ENCODE measurements around the gene SARM1. TPM values are rescaled to one million over a fixed set of nuclear protein-coding genes. Genes with fewer than 3 reads are reported as not detected.

Gene SARM1
- polyA plus RNA-seq, 3 donors: 0.78 to 7.1 (median 0.90) TPM

DNA sequence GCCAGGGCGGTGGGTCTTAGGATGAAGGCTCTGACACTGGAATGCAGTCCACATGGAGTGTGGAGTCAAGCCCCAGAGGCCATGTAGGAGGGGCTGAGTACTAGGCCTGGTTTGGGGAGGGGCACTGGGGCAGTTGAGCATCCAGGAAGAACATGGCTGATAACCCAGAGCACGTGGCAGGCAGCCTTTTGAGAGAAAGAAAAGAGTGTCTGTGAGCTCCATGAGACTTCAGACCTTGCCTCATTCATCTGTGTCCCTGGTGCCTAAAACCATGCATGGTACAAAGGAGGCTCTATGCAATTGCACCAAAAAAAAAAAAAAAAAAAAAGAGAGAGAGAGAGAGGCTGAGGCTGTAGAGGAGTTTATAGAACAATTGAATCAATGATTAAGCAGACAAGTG is 19.9 kb downstream of the SARM1 start:
- Mint-ChIP-seq H3K27me3 (ENCODE audit: low read depth in 3 of 3) (peaks cover 0 to 3% (median 0%) of the 10 kb centered on the region in 3 donors), H3K27ac (no peak overlapping the region), H3K36me3 (peaks cover 45 to 51% of the 10 kb centered on the region in 2 donors), H3K4me1 (peaks cover 4% of the 10 kb centered on the region), H3K9me3 (no peaks in the 10 kb centered on the region), H3K4me3 (no peak overlapping the region)
- H3K27me3 ChIP-seq (ENCODE audit: control insufficient read depth in 2 of 2, insufficient read depth in 2 of 2, low read length in 2 of 2): no peaks in the 10 kb centered on the region
- H3K9ac ChIP-seq (ENCODE audit: insufficient read depth, low read length, poor library complexity, severe bottlenecking): no peak overlapping the region
- H3K4me3 ChIP-seq (replicated peaks in 1 of 3; ENCODE audit: low read depth in 2 of 3, low read length in 3 of 3): no peak overlapping the region
- H3K27ac ChIP-seq (ENCODE audit: low read depth in 1 of 2, low read length in 2 of 2): no peak overlapping the region
- WGBS (ENCODE audit: insufficient coverage): 63% methylated on average over 2 of the region's 2 CpGs
- peaks cover 17 to 62% of the 10 kb centered on the region in 2 donors for H3K36me3 ChIP-seq (replicated peaks in 1 of 2; ENCODE audit: control insufficient read depth in 1 of 2, insufficient read depth in 2 of 2, low read length in 2 of 2)
- H3K9me3 ChIP-seq (replicated peaks in 1 of 2; ENCODE audit: control insufficient read depth in 1 of 2, insufficient read depth in 1 of 2, low read length in 2 of 2): no peaks in the 10 kb centered on the region
- intact Hi-C loops (cut with micrococcal nuclease): no loop called here
- no peak overlapping the region for H3K4me2 ChIP-seq (replicated peaks; ENCODE audit: extremely low read depth, low read length, poor library complexity, severe bottlenecking)
- no peaks in the 10 kb centered on the region for H3K4me1 ChIP-seq (ENCODE audit: control insufficient read depth in 1 of 2, insufficient read depth in 2 of 2, low read length in 2 of 2)
- H2AFZ ChIP-seq (ENCODE audit: insufficient read depth, low read depth, low read length, poor library complexity, severe bottlenecking): no peak overlapping the region
- H4K20me1 ChIP-seq (ENCODE audit: insufficient read depth, low read length): no peaks in the 10 kb centered on the region
- H3K79me2 ChIP-seq (ENCODE audit: insufficient read depth, low read length): no peaks in the 10 kb centered on the region
- TF ChIP-seq, protein P1, sequence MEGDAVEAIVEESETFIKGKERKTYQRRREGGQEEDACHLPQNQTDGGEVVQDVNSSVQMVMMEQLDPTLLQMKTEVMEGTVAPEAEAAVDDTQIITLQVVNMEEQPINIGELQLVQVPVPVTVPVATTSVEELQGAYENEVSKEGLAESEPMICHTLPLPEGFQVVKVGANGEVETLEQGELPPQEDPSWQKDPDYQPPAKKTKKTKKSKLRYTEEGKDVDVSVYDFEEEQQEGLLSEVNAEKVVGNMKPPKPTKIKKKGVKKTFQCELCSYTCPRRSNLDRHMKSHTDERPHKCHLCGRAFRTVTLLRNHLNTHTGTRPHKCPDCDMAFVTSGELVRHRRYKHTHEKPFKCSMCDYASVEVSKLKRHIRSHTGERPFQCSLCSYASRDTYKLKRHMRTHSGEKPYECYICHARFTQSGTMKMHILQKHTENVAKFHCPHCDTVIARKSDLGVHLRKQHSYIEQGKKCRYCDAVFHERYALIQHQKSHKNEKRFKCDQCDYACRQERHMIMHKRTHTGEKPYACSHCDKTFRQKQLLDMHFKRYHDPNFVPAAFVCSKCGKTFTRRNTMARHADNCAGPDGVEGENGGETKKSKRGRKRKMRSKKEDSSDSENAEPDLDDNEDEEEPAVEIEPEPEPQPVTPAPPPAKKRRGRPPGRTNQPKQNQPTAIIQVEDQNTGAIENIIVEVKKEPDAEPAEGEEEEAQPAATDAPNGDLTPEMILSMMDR (IDR thresholded peaks at IDR 0.05): no peak
- no peak for DNase-seq

DNA sequence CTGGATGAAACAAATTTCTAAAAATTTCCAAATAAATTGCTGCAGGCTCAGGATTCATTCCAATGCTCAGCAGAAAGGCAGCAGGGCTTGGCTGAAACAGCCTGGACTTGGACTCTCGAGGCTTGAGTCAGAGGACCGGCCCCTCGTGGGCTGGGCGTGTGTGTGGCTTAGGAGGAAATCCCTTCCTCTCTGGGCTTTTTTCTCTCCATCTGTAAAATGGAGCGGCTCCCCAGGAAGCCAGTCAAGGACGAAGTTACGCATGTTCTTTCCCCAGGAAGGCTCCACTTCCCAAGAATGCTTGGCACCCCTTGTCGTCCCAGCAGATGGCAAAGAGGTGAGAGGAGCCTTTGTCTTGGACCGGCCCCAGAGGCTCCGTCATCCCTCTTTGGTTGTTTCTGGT is 21.0 kb downstream of the SARM1 start:
- intact Hi-C loops (cut with micrococcal nuclease): no loop called here
- Mint-ChIP-seq H3K27me3 (ENCODE audit: low read depth in 3 of 3) (peaks cover 0 to 3% (median 2%) of the 10 kb centered on the region in 3 donors), H3K27ac (no peak overlapping the region), H3K9me3 (no peaks in the 10 kb centered on the region), H3K4me1 (peaks cover 4% of the 10 kb centered on the region), H3K4me3 (no peak overlapping the region), H3K36me3 (peaks cover 47 to 55% of the 10 kb centered on the region in 2 donors)
- TF ChIP-seq, protein P1 (IDR thresholded peaks at IDR 0.05): no peak
- no peak for DNase-seq
- WGBS (ENCODE audit: insufficient coverage): no CpG with 5 or more reads among the region's 10 CpGs
- H3K4me3 ChIP-seq (replicated peaks in 1 of 3; ENCODE audit: low read depth in 2 of 3, low read length in 3 of 3): no peak overlapping the region
- H3K79me2 ChIP-seq (ENCODE audit: insufficient read depth, low read length): no peaks in the 10 kb centered on the region
- H3K4me1 ChIP-seq (ENCODE audit: control insufficient read depth in 1 of 2, insufficient read depth in 2 of 2, low read length in 2 of 2): no peaks in the 10 kb centered on the region
- H3K9ac ChIP-seq (ENCODE audit: insufficient read depth, low read length, poor library complexity, severe bottlenecking): no peak overlapping the region
- H3K4me2 ChIP-seq (replicated peaks; ENCODE audit: extremely low read depth, low read length, poor library complexity, severe bottlenecking): no peak overlapping the region
- no peak overlapping the region for H3K27ac ChIP-seq (ENCODE audit: low read depth in 1 of 2, low read length in 2 of 2)
- H4K20me1 ChIP-seq (ENCODE audit: insufficient read depth, low read length): no peaks in the 10 kb centered on the region
- no peaks in the 10 kb centered on the region for H3K9me3 ChIP-seq (replicated peaks in 1 of 2; ENCODE audit: control insufficient read depth in 1 of 2, insufficient read depth in 1 of 2, low read length in 2 of 2)
- no peak overlapping the region for H2AFZ ChIP-seq (ENCODE audit: insufficient read depth, low read depth, low read length, poor library complexity, severe bottlenecking)
- peaks cover 17 to 70% of the 10 kb centered on the region in 2 donors for H3K36me3 ChIP-seq (replicated peaks in 1 of 2; ENCODE audit: control insufficient read depth in 1 of 2, insufficient read depth in 2 of 2, low read length in 2 of 2)
- no peaks in the 10 kb centered on the region for H3K27me3 ChIP-seq (ENCODE audit: control insufficient read depth in 2 of 2, insufficient read depth in 2 of 2, low read length in 2 of 2)

Data from CD14-positive monocyte (primary cell).